ENCODE results near the gene ZNF600. TPM values are rescaled to one million over a fixed set of nuclear protein-coding genes. Genes with fewer than 3 reads are reported as not detected.
"Not testable (repeated sequence)": the region's sequence is repeated elsewhere in the genome, so short reads cannot be mapped to it uniquely, and the experiment has no call there.

ZNF600 gene
- total RNA-seq, 1 donor from 2014 or later, result 13.4 TPM

DNA sequence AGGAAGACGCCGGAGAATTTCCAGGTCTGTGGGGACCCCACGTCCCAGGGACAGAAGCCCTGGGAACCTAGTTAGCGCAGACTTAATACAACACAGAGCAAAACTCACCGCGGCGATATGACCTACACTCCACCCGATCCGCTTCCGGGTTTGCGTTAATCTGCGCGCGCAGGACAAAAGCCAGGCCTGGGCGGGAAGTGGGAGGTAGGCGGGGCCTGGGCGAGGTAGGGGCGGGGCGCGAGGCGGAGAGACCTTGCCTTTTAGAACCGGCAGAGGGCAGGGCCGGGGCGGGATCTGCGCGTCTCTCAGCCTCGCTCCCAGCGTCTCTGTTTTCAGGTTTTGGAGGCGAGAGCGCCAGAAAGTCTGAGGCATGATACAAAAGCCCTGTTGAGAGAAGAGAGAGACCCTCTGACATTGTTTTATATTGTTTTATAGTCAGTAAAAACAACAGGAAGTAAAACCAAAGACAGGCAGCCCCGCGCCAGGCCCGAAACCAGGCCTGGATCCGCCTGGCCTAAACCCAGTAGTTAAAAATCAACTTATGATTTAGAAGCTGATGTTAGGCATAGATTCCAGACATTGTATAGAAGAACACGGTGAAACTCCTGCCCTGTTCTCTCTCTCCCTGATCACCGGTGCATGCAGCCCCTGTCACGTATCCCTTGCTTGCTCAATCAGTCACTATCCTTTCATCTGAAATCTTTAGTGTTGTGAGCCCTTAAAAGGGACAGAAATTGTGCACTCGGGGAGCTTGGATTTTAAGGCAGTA lies 51.5 kb downstream of the ZNF600 start, which contains the start of gene ZNF611:
Gene ZNF611 (minus strand): TSS at position 152 of the 769 bp plus-strand sequence. CDS start 19,150 bp downstream, outside the sequence.
- no peaks in the 10 kb centered on the region for H3K27me3 Mint-ChIP-seq (ENCODE audit: insufficient read depth)
- peak; percentile 97 for DNase-seq (ENCODE audit: low spot score)
- peaks cover 11% of the 10 kb centered on the region for H3K9me3 Mint-ChIP-seq
- peak within 1 kb of the TSS; percentile 92 for H3K27ac Mint-ChIP-seq
- intact Hi-C loops (cut with micrococcal nuclease), result loop anchor here (1.0 to 5.0 kb wide), 15 partner anchors 45 to 786 kb away; partner anchors contain the start of genes ZNF160, ZNF320, ZNF468 and ZNF600
- H3K4me3 Mint-ChIP-seq, result peak within 1 kb of the TSS; percentile 91
- peaks cover 13% of the 10 kb centered on the region for H3K36me3 Mint-ChIP-seq (ENCODE audit: low read depth)
- H3K4me1 Mint-ChIP-seq (ENCODE audit: low read depth), result peaks cover 27% of the 10 kb centered on the region

DNA sequence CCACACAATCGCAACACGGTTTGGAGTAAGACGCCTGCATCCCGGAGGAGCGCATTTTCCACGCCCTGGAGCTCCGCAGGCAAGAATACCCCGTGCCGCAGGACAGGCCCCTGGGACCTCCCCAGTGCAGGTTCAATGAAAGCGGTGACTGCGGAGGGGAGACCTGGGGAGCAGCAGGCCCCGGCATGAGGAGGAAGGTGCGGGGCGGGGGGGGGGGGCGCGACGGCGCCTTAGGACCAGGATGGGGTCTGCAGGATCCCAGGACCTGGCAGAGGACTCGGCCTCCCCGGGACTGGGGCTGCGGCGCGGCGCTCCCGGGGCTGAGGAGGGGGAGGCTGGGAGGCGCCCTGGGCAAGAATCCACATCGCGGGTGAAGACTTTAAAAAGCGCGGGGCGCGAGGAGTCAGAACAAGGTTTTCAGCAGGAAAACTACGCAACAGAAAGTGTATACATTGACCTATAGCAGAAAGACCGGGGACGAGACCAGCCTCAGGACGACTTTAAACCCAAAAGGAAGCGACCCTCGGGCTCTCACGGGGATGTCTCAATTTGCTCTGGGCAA lies 52.2 kb downstream of the ZNF600 start:
- Mint-ChIP-seq H3K4me1 (ENCODE audit: low read depth) (peaks cover 31% of the 10 kb centered on the region), H3K4me3 (peak overlapping the region; percentile 91)
- no peak for DNase-seq (ENCODE audit: low spot score)

DNA sequence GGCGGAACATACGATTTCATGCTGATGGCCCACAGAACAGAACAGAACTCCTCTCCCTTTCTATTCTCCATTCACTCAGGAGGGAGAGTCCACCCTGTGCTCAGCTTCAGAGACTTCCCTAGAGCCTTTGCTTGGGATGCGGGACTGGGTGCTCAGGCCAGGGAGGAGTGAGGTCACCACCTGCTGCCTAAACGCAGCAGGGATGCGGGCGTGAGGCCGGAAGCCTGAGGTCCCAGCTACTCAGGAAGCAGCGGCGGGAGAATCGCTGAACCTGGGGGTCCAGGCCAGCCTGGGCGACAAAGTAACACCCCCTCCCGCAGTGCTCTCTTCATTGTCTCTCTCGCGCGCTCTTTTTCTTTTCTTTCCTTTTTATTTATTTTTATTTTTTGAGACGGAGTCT lies 60.5 kb downstream of the ZNF600 start:
- H3K4me1 Mint-ChIP-seq (ENCODE audit: low read depth); H3K4me3 Mint-ChIP-seq; DNase-seq (ENCODE audit: low spot score); intact Hi-C loops (cut with micrococcal nuclease); H3K27me3 Mint-ChIP-seq (ENCODE audit: insufficient read depth); H3K27ac Mint-ChIP-seq: not testable (repeated sequence)
- Mint-ChIP-seq H3K36me3 (ENCODE audit: low read depth) (peaks cover 72% of the 10 kb centered on the region), H3K9me3 (peaks cover 39% of the 10 kb centered on the region)

More for the DNA sequence above, 52.2 kb downstream of the ZNF600 start:
- intact Hi-C loops (cut with micrococcal nuclease), result loop anchor here (1.0 to 2.0 kb wide), 3 partner anchors 122 to 786 kb away; partner anchors contain the start of gene ZNF468
- Mint-ChIP-seq H3K9me3 (peaks cover 12% of the 10 kb centered on the region), H3K27me3 (ENCODE audit: insufficient read depth) (no peaks in the 10 kb centered on the region), H3K27ac (peak overlapping the region; percentile 92), H3K36me3 (ENCODE audit: low read depth) (peaks cover 18% of the 10 kb centered on the region)

DNA sequence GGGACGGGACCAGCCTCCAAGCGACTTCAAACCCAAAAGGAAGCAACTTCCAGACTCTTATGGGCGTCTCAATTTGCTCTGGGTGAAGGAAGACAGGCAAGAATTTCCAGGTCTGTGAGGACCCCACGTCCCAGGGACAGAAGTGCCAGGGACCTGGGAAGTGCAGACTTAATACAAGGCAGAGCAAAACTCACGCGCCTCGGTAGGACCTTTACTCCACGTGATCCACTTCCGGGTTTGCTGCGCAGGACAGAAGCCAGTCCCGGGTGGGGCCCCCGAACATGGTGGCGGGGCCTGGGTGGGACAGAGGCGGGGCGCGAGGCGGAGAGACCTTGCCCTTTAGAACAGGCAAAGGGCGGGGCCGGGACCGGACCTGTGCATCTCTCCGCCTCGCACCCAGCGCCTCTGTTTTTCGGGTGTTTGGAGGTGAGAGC lies 61.0 kb downstream of the ZNF600 start:
- Mint-ChIP-seq H3K4me3 (no peak overlapping the region), H3K27me3 (ENCODE audit: insufficient read depth) (no peaks in the 10 kb centered on the region), H3K27ac (no peak overlapping the region), H3K4me1 (ENCODE audit: low read depth) (peaks cover 4% of the 10 kb centered on the region), H3K9me3 (peaks cover 39% of the 10 kb centered on the region), H3K36me3 (ENCODE audit: low read depth) (peaks cover 74% of the 10 kb centered on the region)
- no peak for DNase-seq (ENCODE audit: low spot score)
- intact Hi-C loops (cut with micrococcal nuclease), result no loop called here

DNA sequence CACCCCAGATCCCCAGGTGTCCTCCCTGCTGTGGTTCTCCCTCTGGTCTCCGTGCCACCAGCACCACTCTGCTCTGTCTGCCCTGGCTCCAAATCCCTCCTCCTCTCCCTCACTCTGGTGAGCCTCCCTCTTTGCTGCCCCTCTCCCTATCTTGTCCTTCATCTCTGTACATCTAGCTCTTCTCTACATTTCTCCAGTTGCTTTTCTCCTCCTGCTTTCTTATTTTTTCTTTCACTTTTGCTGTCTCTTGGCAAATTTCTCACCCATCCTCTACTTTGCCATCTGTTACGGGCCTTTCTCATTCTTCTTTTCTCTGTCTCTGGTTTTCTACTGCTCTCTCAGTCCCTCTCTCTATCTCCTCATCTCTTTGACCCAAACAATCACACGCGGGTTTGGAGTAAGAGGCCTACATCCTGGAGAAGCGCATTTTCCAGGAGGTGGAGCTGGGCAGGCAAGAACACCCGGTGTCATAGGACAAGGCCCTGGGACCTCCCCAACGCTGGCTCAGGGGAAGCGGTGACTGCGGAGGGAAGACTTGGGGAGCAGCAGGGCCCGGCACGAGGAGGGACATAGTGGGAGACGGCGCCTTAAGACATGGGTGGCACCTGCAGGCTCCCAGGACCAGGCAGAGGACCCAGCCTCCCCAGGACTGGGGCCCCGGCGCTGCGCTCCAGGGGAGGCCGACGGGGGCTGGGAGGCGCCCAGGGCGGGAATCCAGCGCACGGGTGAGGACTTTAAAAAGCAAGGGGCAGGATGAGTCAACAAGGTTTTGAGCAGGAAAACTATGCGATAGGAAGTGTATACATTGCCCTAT lies 61.7 kb downstream of the ZNF600 start:
- Mint-ChIP-seq H3K4me3 (no peak overlapping the region), H3K27ac (no peak overlapping the region), H3K9me3 (peaks cover 40% of the 10 kb centered on the region), H3K4me1 (ENCODE audit: low read depth) (peaks cover 4% of the 10 kb centered on the region), H3K36me3 (ENCODE audit: low read depth) (peaks cover 75% of the 10 kb centered on the region), H3K27me3 (ENCODE audit: insufficient read depth) (no peaks in the 10 kb centered on the region)
- DNase-seq (ENCODE audit: low spot score), result no peak
- intact Hi-C loops (cut with micrococcal nuclease), result no loop called here

DNA sequence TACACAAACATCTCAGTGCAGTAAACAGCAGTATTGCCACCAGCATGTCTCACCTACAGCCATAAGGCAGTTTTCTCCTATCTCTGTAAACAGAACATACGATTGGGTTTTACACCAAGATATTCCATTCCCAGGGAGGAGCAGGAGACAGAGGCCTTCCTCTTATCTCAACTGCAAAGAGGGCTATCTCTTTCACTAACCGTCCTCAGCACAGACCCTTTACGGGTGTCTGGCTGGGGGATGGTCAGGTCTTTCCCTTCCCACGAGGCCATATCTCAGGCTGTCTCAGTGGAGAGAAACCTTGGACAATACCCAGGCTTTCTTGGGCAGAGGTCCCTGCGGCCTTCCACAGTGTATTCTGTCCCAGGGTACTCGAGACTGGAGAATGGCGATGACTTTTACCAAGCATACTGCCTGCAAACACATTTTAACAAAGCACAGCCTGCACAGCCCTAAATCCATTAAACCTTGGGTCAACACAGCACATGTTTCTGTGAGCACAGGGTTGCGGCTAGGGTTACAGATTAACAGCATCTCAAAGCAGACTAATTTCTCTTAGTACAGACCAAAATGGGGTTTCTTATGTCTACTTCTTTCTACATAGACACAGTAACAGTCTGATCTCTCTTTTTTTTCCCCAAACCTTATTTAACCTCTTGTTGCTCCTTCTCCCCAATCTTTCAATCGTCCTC lies 62.5 kb downstream of the ZNF600 start:
- Mint-ChIP-seq H3K36me3 (ENCODE audit: low read depth) (peaks cover 78% of the 10 kb centered on the region), H3K9me3 (peaks cover 43% of the 10 kb centered on the region)
- H3K27me3 Mint-ChIP-seq (ENCODE audit: insufficient read depth); H3K4me3 Mint-ChIP-seq; H3K4me1 Mint-ChIP-seq (ENCODE audit: low read depth); intact Hi-C loops (cut with micrococcal nuclease); DNase-seq (ENCODE audit: low spot score); H3K27ac Mint-ChIP-seq: not testable (repeated sequence)

DNA sequence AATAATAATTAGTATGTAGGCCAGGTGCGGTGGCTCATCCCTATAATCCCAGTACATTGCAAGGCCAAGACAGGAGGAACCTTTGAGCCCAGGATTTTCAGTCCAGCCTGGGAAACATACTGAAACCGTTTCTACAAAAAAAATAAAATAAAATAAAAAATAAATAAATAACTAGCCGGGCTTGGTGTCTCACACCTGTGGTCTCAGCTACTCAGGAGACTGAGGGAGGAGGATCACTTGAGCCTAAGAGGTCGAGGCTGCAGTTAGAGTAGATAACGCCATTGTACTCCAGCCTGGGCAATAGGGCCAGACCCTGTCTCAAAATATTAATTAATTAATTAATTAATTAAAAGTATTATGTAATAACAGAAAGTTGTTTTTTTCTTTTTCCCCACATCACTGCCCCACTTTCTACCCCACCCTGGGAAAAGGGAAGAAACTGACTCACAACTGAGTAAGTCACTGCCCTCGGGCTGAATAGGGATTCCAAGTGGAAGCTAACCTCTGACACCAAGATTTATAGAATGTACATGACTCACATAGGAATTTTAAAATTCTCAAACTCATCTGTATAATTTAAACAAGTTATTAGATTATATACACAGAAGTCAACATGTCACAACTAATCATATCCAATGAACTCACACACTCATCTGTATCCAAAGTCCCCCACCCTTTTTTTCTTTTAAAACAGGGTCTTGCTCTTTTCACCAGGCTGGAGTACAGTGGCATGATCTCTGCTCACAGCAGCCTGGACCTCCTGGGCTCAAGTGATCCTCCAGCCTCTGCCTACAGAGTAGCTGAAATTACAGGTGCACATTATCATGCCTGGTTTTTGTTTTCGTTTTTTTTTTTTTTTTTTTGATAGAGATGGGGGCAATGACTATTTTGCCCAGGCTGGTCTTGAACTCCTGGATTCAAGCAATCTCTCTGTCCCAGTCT lies 64.3 kb downstream of the ZNF600 start:
- intact Hi-C loops (cut with micrococcal nuclease), result no loop called here
- Mint-ChIP-seq H3K4me3 (no peak overlapping the region), H3K36me3 (ENCODE audit: low read depth) (peaks cover 66% of the 10 kb centered on the region), H3K27me3 (ENCODE audit: insufficient read depth) (no peaks in the 10 kb centered on the region), H3K9me3 (peaks cover 38% of the 10 kb centered on the region), H3K4me1 (ENCODE audit: low read depth) (peaks cover 12% of the 10 kb centered on the region), H3K27ac (no peak overlapping the region)
- DNase-seq (ENCODE audit: low spot score), result no peak

DNA sequence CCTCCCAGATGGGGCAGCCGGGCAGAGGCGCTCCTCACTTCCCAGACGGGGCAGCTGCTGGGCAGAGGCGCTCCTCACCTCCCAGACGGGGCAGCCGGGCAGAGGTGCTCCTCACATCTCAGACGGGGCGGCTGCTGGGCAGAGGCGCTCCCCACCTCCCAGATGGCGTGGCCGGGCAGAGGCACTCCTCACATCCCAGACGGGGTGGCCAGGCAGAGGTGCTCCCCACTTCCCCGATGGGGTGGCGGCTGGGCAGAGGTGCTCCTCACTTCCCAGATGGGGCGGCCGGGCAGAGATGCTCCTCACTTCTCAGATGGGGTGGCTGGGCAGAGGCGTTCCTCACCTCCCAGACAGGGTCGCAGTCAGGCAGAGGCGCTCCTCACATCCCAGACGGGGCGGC lies 66.0 kb downstream of the ZNF600 start:
- DNase-seq (ENCODE audit: low spot score); H3K27ac Mint-ChIP-seq; H3K4me3 Mint-ChIP-seq; H3K27me3 Mint-ChIP-seq (ENCODE audit: insufficient read depth); intact Hi-C loops (cut with micrococcal nuclease): not testable (repeated sequence)
- peaks cover 30% of the 10 kb centered on the region for H3K4me1 Mint-ChIP-seq (ENCODE audit: low read depth)
- H3K9me3 Mint-ChIP-seq, result peaks cover 43% of the 10 kb centered on the region
- peaks cover 66% of the 10 kb centered on the region for H3K36me3 Mint-ChIP-seq (ENCODE audit: low read depth)

DNA sequence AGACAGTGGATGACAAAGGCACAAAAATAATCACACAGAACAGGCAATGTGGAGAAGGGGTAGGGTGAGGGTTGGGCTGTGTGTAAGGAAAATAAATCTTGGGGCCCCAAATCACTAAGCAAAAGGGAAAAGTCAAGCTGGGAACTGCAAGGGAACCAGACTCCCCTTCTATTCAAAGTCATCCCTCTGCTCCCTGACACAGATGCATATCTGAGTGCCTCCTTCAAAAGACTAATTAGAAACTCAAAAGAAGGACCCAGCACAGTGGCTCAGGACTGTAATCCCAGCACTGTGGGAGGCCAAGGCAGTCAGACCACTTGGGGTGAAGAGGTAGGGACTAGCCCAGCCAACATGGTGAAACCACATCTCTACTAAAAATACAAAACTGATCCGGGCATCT lies 70.1 kb downstream of the ZNF600 start:
- H3K9me3 Mint-ChIP-seq, result peaks cover 44% of the 10 kb centered on the region
- no peak for DNase-seq (ENCODE audit: low spot score)
- peaks cover 34% of the 10 kb centered on the region for H3K4me1 Mint-ChIP-seq (ENCODE audit: low read depth)
- H3K27me3 Mint-ChIP-seq (ENCODE audit: insufficient read depth), result no peaks in the 10 kb centered on the region
- no peak overlapping the region for H3K27ac Mint-ChIP-seq
- intact Hi-C loops (cut with micrococcal nuclease), result no loop called here
- H3K36me3 Mint-ChIP-seq (ENCODE audit: low read depth), result peaks cover 70% of the 10 kb centered on the region
- no peak overlapping the region for H3K4me3 Mint-ChIP-seq

DNA sequence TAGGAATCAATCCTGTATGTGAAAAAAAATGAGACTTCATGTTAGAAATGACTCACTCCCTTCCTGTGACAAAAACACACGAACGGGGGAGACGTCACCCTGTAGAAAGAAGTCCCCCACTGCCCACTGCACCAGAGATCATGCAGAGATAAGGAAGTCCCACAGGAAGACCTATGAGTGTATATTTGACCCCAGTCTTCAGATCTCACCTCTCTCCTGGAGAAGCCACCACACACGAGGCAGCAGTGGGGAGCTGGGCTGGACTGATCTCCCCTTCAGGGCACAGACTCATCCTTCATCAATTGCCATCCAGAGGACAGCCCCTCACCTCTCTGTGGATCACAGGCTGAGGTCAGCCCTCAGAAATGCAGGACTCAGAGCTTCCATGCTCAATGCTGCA lies 70.7 kb downstream of the ZNF600 start:
- Mint-ChIP-seq H3K27ac (peak overlapping the region; percentile 27), H3K4me1 (ENCODE audit: low read depth) (peaks cover 34% of the 10 kb centered on the region), H3K36me3 (ENCODE audit: low read depth) (peaks cover 70% of the 10 kb centered on the region), H3K9me3 (peaks cover 48% of the 10 kb centered on the region)
- H3K27me3 Mint-ChIP-seq (ENCODE audit: insufficient read depth); H3K4me3 Mint-ChIP-seq; intact Hi-C loops (cut with micrococcal nuclease): not testable (repeated sequence)
- DNase-seq (ENCODE audit: low spot score), result peak; percentile 9

DNA sequence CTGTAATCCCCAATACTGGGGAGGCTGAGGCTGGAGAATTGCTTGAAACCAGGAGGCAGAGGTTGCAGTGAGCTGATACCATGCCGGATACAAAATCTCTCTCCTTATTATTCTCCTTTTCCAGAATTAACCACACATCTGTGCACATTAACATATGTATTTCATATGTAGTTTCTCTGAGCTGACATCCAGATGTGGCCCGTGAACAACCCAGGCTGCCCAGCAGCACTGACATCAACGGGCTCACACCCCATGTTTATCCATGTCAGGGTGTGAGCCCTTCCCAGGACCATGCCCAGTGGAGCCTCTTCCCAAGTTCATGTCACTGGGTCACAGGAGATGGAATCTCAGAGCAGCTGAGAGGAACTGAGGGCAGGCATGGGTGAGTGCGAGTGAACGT lies 71.3 kb downstream of the ZNF600 start:
- peaks cover 34% of the 10 kb centered on the region for H3K4me1 Mint-ChIP-seq (ENCODE audit: low read depth)
- H3K9me3 Mint-ChIP-seq, result peaks cover 51% of the 10 kb centered on the region
- H3K36me3 Mint-ChIP-seq (ENCODE audit: low read depth), result peaks cover 75% of the 10 kb centered on the region
- H3K27me3 Mint-ChIP-seq (ENCODE audit: insufficient read depth); intact Hi-C loops (cut with micrococcal nuclease); DNase-seq (ENCODE audit: low spot score): not testable (repeated sequence)
- peak overlapping the region; percentile 36 for H3K27ac Mint-ChIP-seq
- H3K4me3 Mint-ChIP-seq, result peak overlapping the region; percentile 22

Measured in activated T-helper 1 cell treated with anti-CD3 and anti-CD28 coated beads, Interleukin-12 subunit alpha, Interleukin-12 subunit beta, Interleukin-2, Interleukin-4 antibody, amounts not matched to agents 30 ng/mL and 10 ng/mL and 1 ng/mL, durations not matched to agents 14 hours and 24 hours and 36 hours (primary cell).